Adrenal gland (tissue), 5 donors: ENCODE data around the gene RAD51B.

Experiments used
- POLR2A ChIP-seq, 2 donors: fragments of 450-650 bp; IDR thresholded peaks; one replicate each; pipeline ENCODE4 v1.6.1; 2017; ENCODE audit warnings: antibody characterized with exemption in 2 of 2, mild to moderate bottlenecking in 2 of 2, moderate library complexity in 1 of 2
- TF ChIP-seq, protein P1 (sequence below), 6 experiments: fragments of 450-650 bp in 4 of 6; fragments of 200-600 bp in 2 of 6; sonication (generic) in 1 of 6; IDR thresholded peaks; 1 replicate in 5 of 6; 2 replicates in 1 of 6; pipeline versions ENCODE4 v1.5.1 to v1.8.0; 2016 to 2021; ENCODE audit warnings: antibody characterized with exemption in 6 of 6, mild to moderate bottlenecking in 2 of 6, moderate library complexity in 1 of 6
- donor health status: DM: no; HTN: no; CAD: no.

DNA sequence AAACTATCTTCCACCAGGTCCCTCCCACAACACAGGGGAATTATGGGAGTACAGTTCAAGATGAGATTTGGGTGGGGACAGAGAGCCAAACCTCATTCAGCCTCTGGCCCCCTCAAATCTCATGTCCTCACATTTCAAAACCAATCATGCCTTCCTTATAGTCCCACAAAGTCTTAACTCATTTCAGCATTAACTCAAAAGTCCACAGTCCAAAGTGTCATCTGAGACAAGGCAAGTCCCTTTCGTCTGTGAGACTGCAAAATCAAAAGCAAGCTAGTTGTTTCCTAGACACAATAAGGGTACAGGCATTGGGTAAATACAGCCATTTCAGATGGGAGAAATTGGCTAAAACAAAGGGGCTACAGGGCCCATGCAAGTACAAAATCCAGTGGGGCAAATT, 147.6 kb downstream of the RAD51B start:
- TF ChIP-seq POLR2A (IDR thresholded peaks at IDR 0.05) = no peak
- TF ChIP-seq, protein P1, sequence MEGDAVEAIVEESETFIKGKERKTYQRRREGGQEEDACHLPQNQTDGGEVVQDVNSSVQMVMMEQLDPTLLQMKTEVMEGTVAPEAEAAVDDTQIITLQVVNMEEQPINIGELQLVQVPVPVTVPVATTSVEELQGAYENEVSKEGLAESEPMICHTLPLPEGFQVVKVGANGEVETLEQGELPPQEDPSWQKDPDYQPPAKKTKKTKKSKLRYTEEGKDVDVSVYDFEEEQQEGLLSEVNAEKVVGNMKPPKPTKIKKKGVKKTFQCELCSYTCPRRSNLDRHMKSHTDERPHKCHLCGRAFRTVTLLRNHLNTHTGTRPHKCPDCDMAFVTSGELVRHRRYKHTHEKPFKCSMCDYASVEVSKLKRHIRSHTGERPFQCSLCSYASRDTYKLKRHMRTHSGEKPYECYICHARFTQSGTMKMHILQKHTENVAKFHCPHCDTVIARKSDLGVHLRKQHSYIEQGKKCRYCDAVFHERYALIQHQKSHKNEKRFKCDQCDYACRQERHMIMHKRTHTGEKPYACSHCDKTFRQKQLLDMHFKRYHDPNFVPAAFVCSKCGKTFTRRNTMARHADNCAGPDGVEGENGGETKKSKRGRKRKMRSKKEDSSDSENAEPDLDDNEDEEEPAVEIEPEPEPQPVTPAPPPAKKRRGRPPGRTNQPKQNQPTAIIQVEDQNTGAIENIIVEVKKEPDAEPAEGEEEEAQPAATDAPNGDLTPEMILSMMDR (IDR thresholded peaks at IDR 0.05) = no peak
